HEK293 (cell line): ENCODE data around the gene BTAF1.
A peak's percentile ranks its signal among the peaks of the same experiment; 100 is the strongest.

Experiments used
- CTCF ChIA-PET: fragments of 350-600 bp; formaldehyde crosslinking; extraction: SDS; loops from one replicate; lab custom pipeline; 2021; ENCODE audit warnings: antibody characterized with exemption; lab: Yijun Ruan, JAX
- POLR2A ChIA-PET: fragments of 300-600 bp; formaldehyde crosslinking; extraction: SDS; loops from one replicate; lab custom pipeline; 2020; ENCODE audit warnings: antibody characterized with exemption, inconsistent platforms; lab: Yijun Ruan, JAX
- H3K27ac ChIP-seq: fragments of 200-500 bp; sonication (Bioruptor generic); 2 replicates; pipeline ENCODE4 v1.5.1; 2014; ENCODE audit warnings: low read depth, low read length, control low read depth, inconsistent platforms; ENCODE audit errors: extremely low read depth
- H3K36me3 ChIP-seq, 2 experiments: fragments of 200-500 bp in 1 of 2; sonication (Bioruptor generic) in 1 of 2; 1 replicate in 1 of 2; 2 replicates in 1 of 2; pipeline ENCODE4 v1.5.1; 2014 to 2017; ENCODE audit warnings: inconsistent platforms in 2 of 2, low read length in 2 of 2; ENCODE audit not compliant: control insufficient read depth in 2 of 2, insufficient read depth in 1 of 2
- H3K4me1 ChIP-seq: fragments of 200-500 bp; sonication (Bioruptor generic); 2 replicates; pipeline ENCODE4 v1.5.1; 2014; ENCODE audit warnings: mild to moderate bottlenecking, low read length, inconsistent platforms; ENCODE audit not compliant: control insufficient read depth, insufficient read depth
- H3K4me3 ChIP-seq: 2 replicates; pipeline ENCODE4 v1.5.1; 2011; ENCODE audit warnings: low read depth, mild to moderate bottlenecking, control low read depth, low read length, moderate library complexity
- H3K9me3 ChIP-seq: fragments of 200-500 bp; sonication (Bioruptor generic); 2 replicates; pipeline ENCODE4 v1.5.1; 2014; ENCODE audit warnings: low read depth, low read length, inconsistent platforms; ENCODE audit not compliant: control insufficient read depth, insufficient read depth
- GLI2 ChIP-seq: fragments of 450-650 bp; formaldehyde crosslinking; IDR thresholded peaks from 2 replicates; pipeline ENCODE4; 2017; ENCODE audit warnings: missing biosample characterization, missing genetic modification characterization, low read depth, borderline replicate concordance
- IKZF3 ChIP-seq: fragments of 450-650 bp; IDR thresholded peaks from 2 replicates; pipeline ENCODE4 v1.5.0; 2018; ENCODE audit warnings: missing biosample characterization, mild to moderate bottlenecking, missing genetic modification characterization, moderate library complexity
- PBX3 ChIP-seq: sonication (generic); formaldehyde crosslinking; IDR thresholded peaks from 2 replicates; pipeline ENCODE4 v1.8.1; 2022; ENCODE audit warnings: mild to moderate bottlenecking, moderate library complexity, missing genetic modification reagents
- PRDM10 ChIP-seq: fragments of 450-650 bp; formaldehyde crosslinking; IDR thresholded peaks from 2 replicates; pipeline ENCODE4 v1.5.1; 2016; ENCODE audit warnings: missing biosample characterization, missing genetic modification characterization
- SCRT2 ChIP-seq: fragments of 450-650 bp; formaldehyde crosslinking; IDR thresholded peaks from 2 replicates; pipeline ENCODE4 v1.5.1; 2016; ENCODE audit warnings: missing biosample characterization, missing genetic modification characterization
- SP2 ChIP-seq: fragments of 450-650 bp; formaldehyde crosslinking; IDR thresholded peaks from 2 replicates; pipeline ENCODE4 v1.5.1; 2016; ENCODE audit warnings: missing biosample characterization, missing genetic modification characterization
- TRIM28 ChIP-seq: IDR thresholded peaks from 2 replicates; pipeline ENCODE4 v1.6.1; 2011; ENCODE audit warnings: low read length, control low read depth, borderline replicate concordance
- ZNF133 ChIP-seq: fragments of 450-650 bp; formaldehyde crosslinking; IDR thresholded peaks from 2 replicates; pipeline ENCODE4 v1.5.1; 2016; ENCODE audit warnings: missing biosample characterization, missing genetic modification characterization
- ZNF174 ChIP-seq: fragments of 450-650 bp; formaldehyde crosslinking; IDR thresholded peaks from 2 replicates; pipeline ENCODE4 v1.5.0; 2017; ENCODE audit warnings: missing biosample characterization, mild to moderate bottlenecking, missing genetic modification characterization
- ZNF2 ChIP-seq: fragments of 450-650 bp; formaldehyde crosslinking; IDR thresholded peaks from 2 replicates; pipeline ENCODE4 v1.5.1; 2016; ENCODE audit warnings: missing biosample characterization, missing genetic modification characterization
- ZNF221 ChIP-seq: fragments of 450-650 bp; formaldehyde crosslinking; IDR thresholded peaks from 2 replicates; pipeline ENCODE4 v1.5.1; 2017; ENCODE audit warnings: missing biosample characterization, missing genetic modification characterization, borderline replicate concordance
- ZNF223 ChIP-seq: fragments of 450-650 bp; formaldehyde crosslinking; IDR thresholded peaks from 2 replicates; pipeline ENCODE4 v1.5.1; 2016; ENCODE audit warnings: missing biosample characterization, missing genetic modification characterization
- ZNF335 ChIP-seq: fragments of 450-650 bp; formaldehyde crosslinking; conservative IDR thresholded peaks from 2 replicates; pipeline ENCODE4 v1.5.1; 2016; ENCODE audit warnings: missing biosample characterization, missing genetic modification characterization
- ZNF366 ChIP-seq: fragments of 450-650 bp; formaldehyde crosslinking; conservative IDR thresholded peaks from 2 replicates; pipeline ENCODE4 v1.5.1; 2016; ENCODE audit warnings: missing biosample characterization, missing genetic modification characterization
- ZNF501 ChIP-seq: fragments of 450-650 bp; formaldehyde crosslinking; IDR thresholded peaks from 2 replicates; pipeline ENCODE4 v1.5.1; 2016; ENCODE audit warnings: missing biosample characterization, missing genetic modification characterization
- ZNF544 ChIP-seq: fragments of 450-650 bp; formaldehyde crosslinking; IDR thresholded peaks from 2 replicates; pipeline ENCODE4 v1.5.0; 2017; ENCODE audit warnings: missing biosample characterization, missing genetic modification characterization
- ZNF629 ChIP-seq: fragments of 450-650 bp; formaldehyde crosslinking; IDR thresholded peaks from 2 replicates; pipeline ENCODE4 v1.5.1; 2017; ENCODE audit warnings: missing biosample characterization, missing genetic modification characterization
- ZNF677 ChIP-seq: fragments of 450-650 bp; IDR thresholded peaks from 2 replicates; pipeline ENCODE4 v1.5.0; 2018; ENCODE audit warnings: missing biosample characterization, mild to moderate bottlenecking, missing genetic modification characterization, moderate library complexity
- ZNF777 ChIP-seq: fragments of 450-650 bp; formaldehyde crosslinking; IDR thresholded peaks from 2 replicates; pipeline ENCODE4 v1.5.1; 2017; ENCODE audit warnings: missing biosample characterization, missing genetic modification characterization, borderline replicate concordance
- ZNF785 ChIP-seq: fragments of 450-650 bp; formaldehyde crosslinking; IDR thresholded peaks from 2 replicates; pipeline ENCODE4 v1.5.1; 2016; ENCODE audit warnings: missing biosample characterization, missing genetic modification characterization
- ZSCAN30 ChIP-seq: fragments of 450-650 bp; IDR thresholded peaks from 2 replicates; pipeline ENCODE4 v1.5.1; 2018; ENCODE audit warnings: missing biosample characterization, mild to moderate bottlenecking, missing genetic modification characterization, moderate library complexity
- ZSCAN5A ChIP-seq: fragments of 450-650 bp; formaldehyde crosslinking; IDR thresholded peaks from 2 replicates; pipeline ENCODE4 v1.5.1; 2016; ENCODE audit warnings: missing biosample characterization, missing genetic modification characterization

Gene BTAF1

GRCh38 chr10:91879515-91880170 is 43.9 kb upstream of the BTAF1 start:
- Histone ChIP-seq H3K4me1 (peaks cover 12% of the 10 kb centered on the region), H3K4me3 (no peak overlapping the region), H3K27ac (no peak overlapping the region), H3K36me3 (no peaks in the 10 kb centered on the region), H3K9me3 (no peaks in the 10 kb centered on the region)
- ChIA-PET CTCF (interaction anchor here (0.7 to 1.1 kb wide), 2 partner anchors 33 to 980 kb away, joined by 3 to 5 read pairs; no protein-coding TSS in a partner anchor), POLR2A (no interaction called here)
- TF ChIP-seq ZNF174 (tag by site-specific recombination) (no peak), PBX3 (CRISPR knock-in tag) (no peak), GLI2 (tag by site-specific recombination) (no peak), ZNF133 (tag by site-specific recombination) (no peak), ZNF629 (tag by site-specific recombination) (no peak), ZNF2 (no peak), SCRT2 (tag by site-specific recombination) (no peak), IKZF3 (tag by site-specific recombination) (no peak), ZNF544 (tag by site-specific recombination) (no peak), ZNF366 (tag by site-specific recombination) (no peak), ZNF501 (tag by site-specific recombination) (no peak), ZNF785 (tag by site-specific recombination) (no peak), ZNF223 (tag by site-specific recombination) (no peak), ZNF777 (tag by site-specific recombination) (no peak), ZNF677 (tag by site-specific recombination) (no peak), ZNF221 (tag by site-specific recombination) (no peak), TRIM28 (no peak), ZSCAN5A (tag by site-specific recombination) (no peak)

- no peaks in the 10 kb centered on the region for H3K36me3 ChIP-seq
- CTCF ChIA-PET, result interaction anchor here (1.1 kb wide), 1 partner anchor 32 kb away, joined by 5 read pairs; no protein-coding TSS in a partner anchor
- POLR2A ChIA-PET, result no interaction called here
- no peak overlapping the region for H3K27ac ChIP-seq
- no peaks in the 10 kb centered on the region for H3K9me3 ChIP-seq
- TF ChIP-seq PRDM10 (tag by site-specific recombination), result peak; percentile 30; the same call in 1 of the 2 replicates
- TF ChIP-seq ZSCAN30 (tag by site-specific recombination), result no peak
- peak; percentile 45 for TF ChIP-seq ZNF335 (tag by site-specific recombination)
- peak; percentile 29; the same call in 1 of the 2 replicates for TF ChIP-seq SP2
- H3K4me1 ChIP-seq, result peaks cover 18% of the 10 kb centered on the region
- no peak overlapping the region for H3K4me3 ChIP-seq
Measured at GRCh38 chr10:91880310-91880709, 43.3 kb upstream of the BTAF1 start.
